GM12873 (cell line): ENCODE measurements around the gene SLC51A.

Source experiments
- CTCF ChIP-seq: IDR thresholded peaks from 2 replicates; pipeline ENCODE4 v1.5.1; 2012; ENCODE audit warnings: low read depth, mild to moderate bottlenecking, moderate library complexity, low read length, control low read depth; ENCODE audit not compliant: insufficient read depth; ENCODE audit errors: missing control alignments

The SLC51A gene

DNA sequence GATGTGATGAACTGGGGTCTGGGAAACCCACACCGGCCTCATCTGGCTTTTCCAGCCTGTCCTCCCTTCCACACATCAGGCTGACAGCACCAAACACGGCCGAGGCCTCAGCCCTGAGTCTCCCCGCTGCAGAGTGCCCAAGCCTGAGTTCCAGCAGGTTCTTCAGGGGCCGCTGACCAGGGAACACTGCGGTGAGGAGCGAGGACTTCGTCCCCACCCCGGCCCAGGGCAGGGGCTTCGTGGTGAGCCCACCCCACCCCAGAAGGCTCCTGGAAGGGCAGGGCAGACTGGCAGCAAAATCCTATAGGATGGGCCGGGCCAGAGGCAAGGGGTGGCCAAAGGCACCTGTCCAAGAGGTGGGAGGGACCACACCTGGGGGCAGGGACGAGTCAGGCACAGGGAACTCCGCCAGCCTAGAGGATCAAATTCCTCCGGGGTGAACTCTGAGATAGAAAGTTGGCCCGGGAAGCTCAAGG is at the start of gene SLC51A:
TSS of gene SLC51A (plus strand) at position 446 of the 476 bp plus-strand sequence. CDS start 179 bp downstream, outside the sequence.
- TF ChIP-seq CTCF = no peak

GRCh38 chr3:196166741-196167140 is 49.6 kb upstream of the SLC51A start:
- TF ChIP-seq CTCF = no peak

DNA sequence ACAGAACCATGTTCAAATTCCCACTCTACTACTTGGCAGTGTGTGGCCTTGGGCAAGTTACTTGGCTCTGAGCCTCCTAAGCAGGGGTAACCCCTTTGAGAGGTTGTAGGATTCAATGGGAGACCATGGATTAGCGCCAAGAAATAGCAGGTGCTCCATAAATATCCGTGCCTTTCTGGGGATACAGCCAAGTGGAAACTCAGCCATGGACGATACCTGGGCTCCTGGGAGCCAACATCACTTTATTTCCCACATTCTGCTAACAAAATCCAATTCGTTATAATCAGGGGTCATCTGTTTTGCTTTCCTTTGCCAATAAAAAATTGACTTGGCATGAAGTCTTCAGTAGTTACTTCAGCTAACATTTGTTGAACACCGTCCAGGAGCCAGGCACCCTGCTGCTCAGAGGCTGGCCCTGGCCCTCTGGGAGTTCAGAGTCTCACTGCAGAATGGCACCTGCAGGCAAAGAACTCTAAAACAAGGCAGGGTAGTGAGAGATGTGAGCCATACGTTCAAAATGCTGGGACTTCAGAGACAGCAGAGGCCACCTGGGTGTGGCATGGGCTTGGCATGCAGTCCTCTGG is 47.4 kb upstream of the SLC51A start:
- TF ChIP-seq CTCF = no peak

GRCh38 chr3:196169836-196170240 is 46.5 kb upstream of the SLC51A start:
- no peak for TF ChIP-seq CTCF

GRCh38 chr3:196174652-196175051 is 41.7 kb upstream of the SLC51A start:
- no peak for TF ChIP-seq CTCF

- TF ChIP-seq CTCF = no peak
Measured at GRCh38 chr3:196175116-196175625, 41.2 kb upstream of the SLC51A start.

DNA sequence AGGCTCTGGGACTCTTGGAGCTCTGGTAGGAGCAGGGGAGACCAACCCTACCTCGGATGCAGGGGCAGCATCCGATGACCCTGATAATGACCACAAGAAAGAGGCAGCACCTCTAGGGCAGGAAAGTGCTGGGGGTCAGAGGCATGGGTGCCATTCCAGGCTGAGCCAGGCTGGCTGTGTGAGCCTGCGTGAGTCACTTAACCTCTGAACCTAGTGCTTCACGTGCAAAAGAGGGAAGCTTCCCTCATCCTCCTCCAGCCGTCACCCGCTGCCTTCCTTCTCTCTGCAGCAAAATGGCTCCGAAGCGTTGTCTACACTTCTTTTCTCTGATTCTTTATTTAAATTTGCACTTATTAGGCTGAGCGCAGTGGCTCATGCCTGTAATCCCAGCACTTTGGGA is 40.6 kb upstream of the SLC51A start:
- TF ChIP-seq CTCF = no peak
